M059J (cell line): ENCODE results near the gene CEP43. TPM values are rescaled to one million over a fixed set of nuclear protein-coding genes. Genes with fewer than 3 reads are reported as not detected.

Source experiments
- DNase-seq: peaks from one replicate; pipeline ENCODE4 v3.0.0-alpha.2; 2012; ENCODE audit warnings: low read depth
- total RNA-seq: library from RNA; depleted of rRNA; stranded (reverse); fragments of >200 nt; shearing (Covaris generic); gene quantifications from 2 replicates; pipeline ENCODE4 v1.2.3, GENCODE V29; 2014

The CEP43 gene
- total RNA-seq, 1 experiment from 2014 or later = 37.2 TPM

DNA sequence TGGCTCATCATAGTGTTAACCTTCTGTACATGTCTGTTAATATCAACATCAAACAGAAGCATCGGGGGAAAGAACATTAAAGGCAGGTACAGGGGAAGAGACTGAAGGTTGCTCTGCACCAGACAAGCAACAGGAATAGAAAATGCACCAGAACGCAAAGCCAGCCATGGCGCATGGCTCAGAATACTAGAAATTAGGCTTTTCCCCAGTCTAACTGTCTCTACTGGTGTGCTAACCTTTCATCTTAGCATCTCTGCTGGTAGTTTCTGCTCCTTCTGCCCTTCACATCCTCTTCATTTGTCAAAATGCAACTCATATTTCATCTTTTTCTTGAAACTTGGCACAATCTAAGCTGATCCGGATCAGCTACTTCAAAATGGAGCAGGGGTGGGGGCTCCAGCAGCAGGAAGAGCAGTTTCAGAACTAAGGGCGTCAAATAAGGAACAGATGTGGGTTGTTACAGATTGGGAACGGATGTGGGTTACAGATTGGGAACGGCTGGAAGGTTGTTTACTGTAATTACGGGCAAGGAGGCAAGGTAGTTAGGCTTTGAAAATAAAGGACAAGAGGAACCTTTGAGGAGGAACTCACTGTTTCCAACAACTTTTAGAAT is 29.7 kb upstream of the CEP43 start:
- no peak for DNase-seq

DNA sequence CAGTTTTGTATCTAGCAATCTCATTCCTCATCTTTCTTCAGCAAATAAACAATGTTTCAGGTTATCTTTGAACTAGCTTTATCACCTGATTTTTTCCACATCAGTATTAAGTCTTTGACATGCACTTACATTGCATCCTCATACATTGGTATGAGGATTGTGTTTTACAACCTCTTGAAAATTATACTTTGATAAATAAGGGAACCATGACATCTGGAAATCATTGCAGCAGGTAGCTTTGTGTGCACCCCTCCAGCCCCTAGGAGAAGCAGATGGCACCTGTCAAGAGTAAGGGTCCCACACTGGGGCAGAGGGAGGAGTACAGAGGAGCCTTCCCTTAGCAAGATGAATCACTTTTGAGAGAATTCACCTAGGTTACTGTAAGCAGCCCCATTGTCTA is 29.1 kb upstream of the CEP43 start:
- DNase-seq = no peak

DNA sequence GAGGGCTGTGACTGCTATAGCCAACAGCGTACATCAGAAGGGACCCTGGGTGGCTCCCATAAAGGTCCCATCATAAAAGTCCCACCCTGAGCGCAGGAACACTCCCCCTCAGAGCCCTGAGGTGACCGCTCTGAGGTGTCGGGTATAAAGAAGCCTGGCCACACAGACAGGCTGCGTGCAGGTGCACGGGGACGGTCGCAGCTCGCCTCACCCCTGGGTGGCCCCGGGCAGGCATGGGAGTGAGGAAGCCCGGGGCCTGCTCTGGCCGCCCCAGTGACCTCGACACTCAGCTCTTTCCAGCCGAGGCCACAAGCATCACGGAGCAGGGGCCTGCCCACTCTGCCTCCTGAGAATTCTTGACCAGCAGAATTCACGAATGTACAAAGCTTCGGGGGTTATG is 28.4 kb upstream of the CEP43 start:
- DNase-seq = no peak

DNA sequence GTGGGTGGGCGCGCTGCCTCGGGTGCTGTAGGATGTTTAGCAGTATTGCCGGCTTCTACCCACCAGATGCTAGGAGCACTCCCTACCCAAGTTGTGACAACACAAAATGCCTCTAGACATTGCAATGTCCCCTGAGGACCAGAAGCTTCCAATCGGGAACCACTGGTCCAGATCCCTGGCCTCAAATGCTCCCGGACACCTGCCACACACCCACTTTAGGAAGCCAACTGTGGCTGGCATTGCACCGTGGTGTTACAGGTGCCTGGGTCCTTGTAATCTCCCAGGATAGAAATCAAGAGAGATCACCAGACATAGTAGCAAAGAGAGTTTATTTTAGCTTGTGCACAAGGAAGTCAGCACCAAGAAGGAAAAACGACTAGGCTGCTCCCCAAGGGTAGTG is 27.9 kb upstream of the CEP43 start:
- DNase-seq = no peak

DNA sequence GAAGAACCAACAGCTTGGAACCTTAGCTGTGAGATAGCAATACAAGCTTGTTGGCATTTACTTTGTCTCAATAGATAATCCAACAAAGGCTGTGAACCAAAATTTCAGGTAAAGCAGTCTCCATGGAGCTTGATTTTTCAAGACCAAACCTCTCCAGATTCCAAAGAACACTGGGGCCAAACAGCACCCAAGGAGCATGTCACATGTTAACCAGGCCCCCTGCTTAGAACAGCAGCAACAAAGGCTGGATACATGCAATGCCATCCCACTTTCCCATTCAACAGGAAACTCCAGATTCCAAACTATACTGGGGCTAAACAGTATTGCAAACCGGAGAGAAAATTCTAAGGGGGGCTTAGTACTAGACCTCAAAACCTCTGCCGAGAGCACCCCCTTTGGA is 27.1 kb upstream of the CEP43 start:
- DNase-seq = no peak

DNA sequence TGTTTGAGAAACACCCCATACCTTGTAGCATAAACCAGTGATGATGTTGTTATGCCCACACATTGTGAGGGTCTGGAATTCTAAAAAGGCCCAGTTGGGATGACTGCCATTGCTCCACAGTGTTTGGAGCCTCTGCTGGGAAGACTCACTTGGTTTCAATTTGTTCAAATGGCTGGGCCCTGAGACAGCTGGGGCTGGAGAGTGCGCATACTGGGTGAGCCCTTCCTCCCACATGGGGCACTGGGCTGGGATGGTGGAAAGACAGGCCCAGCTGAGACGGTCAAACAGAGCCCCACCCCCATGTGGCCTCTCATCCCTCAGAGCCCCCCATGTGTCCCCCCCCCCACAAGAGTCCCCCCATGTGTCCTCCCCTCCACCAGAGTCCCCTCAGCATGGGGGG is 22.6 kb upstream of the CEP43 start:
- DNase-seq = no peak

DNA sequence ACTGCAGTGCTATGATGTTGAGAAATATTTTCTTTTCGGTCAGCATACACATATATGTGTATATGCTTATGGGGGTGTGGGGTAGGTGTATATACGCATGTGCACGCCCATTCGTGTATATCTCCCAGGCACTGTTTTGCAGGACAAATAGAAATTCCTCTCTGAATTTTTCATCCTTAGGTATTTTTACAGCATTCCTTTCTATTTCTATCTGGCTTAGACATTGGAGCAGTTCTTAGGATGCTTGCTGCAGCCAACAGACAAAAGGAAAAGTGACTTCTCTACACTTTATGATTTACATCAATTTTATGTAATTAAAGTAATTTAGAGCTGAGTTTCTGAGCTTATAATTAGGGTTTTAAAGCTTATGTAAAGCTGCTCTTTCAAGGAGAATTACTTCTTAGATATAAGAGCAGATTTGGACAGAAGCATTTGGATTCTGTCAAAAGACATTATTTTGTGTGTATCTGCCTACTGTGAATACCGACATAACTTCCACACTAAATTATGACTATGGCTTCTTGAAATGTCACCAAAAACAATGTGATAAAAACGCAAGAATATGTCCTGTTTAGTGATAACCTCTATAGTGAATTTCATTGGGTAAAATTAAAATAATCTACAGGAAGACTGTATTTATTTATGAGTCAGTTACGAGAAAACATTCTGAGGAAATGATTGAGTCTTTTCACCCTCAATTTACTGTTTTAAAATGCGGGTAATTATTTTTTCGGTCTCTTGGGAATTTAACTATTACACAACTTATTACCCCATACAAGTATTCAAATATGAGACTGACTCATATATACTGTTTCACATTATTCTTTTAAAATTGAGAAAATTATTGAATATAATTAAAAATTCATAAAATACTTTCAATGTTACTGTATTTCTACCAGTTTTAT is 21.3 kb upstream of the CEP43 start:
- DNase-seq = no peak

DNA sequence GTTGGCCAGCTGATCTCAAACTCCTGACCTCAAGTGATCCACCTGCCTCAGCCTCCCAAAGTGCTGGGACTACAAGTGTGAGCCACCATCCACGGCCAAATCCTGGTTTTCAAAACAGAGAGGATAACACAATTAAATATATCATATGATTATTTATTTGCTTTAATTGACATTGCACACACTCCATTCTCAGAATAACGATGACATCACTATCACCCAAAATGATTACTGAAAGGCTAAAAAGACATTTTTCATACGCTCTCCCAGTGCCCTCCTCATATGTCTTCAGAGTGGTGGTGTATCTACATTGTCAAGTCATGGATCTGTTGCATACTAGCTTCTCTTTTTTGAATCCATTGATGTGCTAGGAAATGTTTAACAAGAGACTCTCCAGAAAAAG is 18.5 kb upstream of the CEP43 start:
- no peak for DNase-seq

DNA sequence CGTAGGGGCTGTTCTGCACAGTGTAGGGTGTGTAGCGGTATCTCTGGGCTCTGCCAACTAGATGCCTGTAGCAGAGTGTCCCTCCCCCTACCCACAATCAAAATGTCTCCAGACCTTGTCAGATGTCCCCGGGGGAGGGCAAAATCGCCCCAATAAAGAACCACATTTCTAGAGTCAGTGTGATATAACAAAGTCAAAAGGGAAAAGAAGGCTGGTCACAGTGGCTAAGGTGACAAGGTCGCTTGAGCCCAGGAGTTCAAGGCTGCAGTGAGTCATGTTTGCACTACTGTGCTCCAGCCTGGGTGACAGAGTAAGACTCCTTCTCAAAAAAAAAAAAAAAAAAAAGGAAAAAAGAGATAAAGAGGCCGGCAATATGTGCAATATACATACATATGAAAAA is 11.7 kb upstream of the CEP43 start:
- no peak for DNase-seq

DNA sequence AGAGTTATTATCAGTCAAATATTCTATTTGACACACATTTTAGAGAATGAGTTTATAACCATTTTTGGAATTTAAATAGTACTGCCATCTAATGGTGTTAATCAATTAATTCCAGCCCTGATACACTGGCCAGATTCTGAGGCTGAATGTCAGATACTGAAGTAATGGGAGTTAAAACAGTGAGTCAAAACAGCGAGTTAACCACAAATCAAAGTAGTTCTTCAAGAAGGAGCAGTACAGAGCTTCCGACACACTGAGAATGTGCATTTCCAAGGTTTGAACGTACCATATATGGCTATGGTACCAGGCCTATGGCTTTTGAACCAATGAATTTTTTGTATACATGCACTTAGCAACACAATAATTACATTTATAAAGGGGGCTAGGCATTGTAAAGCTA is 11.3 kb upstream of the CEP43 start:
- no peak for DNase-seq

DNA sequence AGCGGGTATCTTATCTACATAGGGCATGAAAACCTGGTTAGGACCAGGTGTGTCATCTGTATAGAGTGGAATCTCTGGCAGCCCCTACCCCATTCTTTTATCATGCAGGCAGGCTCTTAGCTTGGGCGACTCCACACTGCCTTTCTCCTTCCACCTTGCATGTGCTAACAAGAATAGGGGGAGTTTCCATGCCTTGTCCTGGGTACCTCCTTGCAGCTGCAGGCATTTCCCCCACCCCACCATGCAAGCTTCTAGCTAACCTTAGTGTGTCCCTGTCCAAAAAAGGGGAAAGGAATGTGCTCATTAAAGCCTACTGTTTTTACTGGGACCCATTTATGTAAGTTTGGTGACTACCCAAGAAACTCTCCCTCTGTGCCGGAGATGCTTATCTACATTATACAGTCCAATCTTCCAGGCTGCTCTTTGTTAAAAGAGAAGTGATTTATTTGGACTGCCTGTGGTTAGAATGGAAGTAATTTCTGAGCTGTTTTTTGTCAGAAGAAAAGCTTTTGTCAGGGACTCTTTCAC is 10.5 kb upstream of the CEP43 start:
- DNase-seq = no peak

DNA sequence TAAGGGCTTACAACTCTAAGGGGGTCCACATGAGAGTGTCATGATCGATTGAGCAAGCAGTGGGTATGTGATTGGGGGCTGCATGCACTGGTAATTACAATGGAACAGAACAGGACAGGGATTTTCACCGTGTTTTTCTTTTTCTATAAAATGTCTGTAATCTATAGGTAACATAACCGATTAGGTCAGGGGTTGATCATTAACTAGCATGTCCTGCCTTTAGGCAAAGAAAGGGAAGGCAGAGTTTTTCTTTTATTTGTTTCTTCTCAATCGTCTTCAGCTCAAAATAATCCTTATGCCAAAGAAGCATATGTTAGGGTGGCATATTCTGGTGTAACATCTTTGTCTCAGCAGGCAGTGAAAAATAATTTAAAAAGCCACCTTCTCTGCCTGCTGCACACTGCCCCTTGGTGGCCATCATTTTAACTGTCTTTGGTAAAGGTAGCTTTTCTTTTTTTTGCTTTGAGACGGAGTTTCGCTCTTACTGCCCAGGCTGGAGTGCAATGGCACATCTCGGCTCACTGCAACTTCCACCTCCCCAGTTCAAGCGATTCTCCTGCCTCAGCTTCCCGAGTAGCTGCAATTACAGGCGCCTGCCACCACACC is 9.7 kb upstream of the CEP43 start:
- DNase-seq = peak; percentile 27

DNA sequence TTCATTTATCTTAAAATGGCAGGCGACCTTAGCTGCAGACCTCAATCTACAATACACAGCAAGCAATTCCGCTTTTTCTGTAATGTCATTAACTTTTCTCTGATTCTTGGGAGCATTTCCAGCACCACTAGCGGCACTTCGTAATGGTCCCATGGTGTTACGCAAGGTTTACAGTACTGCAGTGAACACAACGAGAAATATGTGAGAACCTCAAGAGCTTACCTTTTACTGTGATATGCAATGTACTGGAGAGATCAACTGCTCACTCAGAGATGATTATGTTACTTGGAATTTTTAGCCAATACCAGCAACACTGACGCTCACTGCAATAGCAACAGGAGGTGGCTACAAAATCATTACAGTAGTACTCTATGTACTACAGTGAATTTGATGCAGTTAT is 2.8 kb upstream of the CEP43 start:
- DNase-seq = peak; percentile 14

DNA sequence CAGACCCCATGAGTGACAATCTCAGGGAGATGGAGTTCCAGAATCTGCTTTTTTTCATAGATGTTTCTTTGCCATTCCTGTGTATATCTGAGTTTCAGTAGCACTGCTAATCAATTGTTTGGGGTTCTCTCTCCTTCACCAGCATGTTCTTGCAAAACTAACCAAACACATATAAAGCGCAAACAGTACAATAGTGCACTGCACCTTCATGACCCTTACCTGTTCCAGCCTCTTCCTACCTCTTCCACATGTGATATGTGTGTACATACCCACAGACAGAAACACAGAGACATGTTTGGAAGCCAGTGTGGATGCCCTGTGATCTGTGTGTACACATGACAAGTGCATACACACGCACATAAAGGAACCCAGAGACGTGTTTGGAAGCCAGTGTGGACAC is 1.8 kb upstream of the CEP43 start:
- DNase-seq = no peak

DNA sequence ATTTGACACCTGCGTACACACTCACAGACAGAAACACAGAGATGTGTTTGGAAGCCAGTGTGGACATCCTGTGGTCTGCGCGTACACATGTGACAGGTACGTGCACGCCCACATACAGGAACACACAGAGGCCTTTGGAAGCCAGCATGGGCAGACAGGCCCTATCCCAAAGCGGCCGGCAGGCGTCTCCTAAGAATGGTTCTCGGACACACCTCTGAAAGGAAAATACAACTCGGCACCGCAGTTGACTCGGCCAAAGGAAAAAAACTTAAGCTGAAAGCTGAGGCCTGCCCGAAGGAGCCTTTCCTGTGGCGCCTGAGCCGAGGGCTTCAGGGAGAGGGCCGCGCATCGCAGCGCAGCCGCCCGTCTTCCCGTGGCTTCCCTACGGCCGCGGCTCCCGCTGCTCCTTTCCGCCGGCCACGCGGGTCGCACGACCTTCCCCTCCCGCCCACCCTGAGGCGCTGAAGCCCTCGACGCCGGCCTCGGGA is 1.4 kb upstream of the CEP43 start:
- DNase-seq = peak; percentile 81

DNA sequence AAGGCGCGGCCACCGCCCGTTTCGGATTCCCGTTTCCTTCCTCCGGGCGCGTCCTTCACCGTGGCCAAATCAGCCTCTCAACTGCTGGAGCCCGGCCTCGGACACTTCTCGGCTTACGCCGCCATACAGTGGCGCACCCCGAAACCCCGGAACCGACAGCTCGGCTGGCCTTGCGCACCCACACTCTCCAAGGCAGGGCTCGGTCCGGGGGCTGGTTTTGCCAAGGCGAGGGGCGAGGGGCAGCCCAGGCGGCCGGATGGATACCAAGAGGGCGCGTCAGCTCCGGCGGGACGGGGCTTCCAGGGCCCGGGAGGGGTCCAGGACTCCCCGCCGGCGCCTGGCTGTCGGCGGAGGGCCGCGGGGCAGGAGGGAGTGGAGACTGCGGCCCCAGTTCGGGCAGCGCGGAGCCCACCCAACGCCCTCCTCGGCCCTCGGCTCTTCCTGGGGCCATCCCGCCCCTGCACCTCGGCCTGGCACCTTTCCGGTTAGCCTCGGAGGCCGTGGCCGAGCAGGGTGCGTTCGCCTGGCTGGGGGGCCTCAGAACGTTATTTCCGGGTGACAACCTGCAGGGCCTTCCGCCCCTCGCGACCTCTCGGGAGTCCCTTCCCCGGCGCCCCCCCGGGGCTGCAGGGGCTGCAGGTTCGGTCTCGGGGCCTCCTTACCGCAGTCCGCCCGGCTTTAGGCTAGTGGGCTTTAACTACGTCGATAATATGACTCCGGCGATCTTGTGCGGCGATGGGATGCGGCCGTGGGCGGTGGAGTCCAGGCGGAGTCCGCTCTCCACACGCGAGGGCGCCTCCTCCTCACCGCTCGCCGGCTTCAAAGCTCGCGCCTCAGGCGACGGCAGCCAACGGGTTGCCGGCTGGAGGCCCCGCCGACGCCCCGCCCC is 697 bp upstream of the CEP43 start:
- peak; percentile 32 for DNase-seq

DNA sequence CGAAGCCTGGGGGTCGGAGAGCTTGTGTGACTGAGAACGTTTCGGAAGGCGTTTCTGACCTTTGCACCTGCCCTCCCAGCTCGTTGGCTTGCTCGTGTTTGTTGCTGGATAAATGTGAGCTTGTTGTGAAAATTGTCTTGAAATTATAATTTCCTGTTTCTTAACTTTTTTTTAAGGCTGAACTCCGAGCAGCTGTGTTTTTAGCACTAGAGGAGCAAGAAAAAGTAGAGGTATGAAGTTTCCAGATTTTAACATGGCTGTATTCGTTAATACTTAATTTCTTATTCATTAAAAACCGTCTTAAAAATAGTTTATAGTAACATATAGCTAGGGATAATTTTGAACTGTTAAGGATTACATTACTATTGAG is 672 bp downstream of the CEP43 start:
- DNase-seq = peak; percentile 20

DNA sequence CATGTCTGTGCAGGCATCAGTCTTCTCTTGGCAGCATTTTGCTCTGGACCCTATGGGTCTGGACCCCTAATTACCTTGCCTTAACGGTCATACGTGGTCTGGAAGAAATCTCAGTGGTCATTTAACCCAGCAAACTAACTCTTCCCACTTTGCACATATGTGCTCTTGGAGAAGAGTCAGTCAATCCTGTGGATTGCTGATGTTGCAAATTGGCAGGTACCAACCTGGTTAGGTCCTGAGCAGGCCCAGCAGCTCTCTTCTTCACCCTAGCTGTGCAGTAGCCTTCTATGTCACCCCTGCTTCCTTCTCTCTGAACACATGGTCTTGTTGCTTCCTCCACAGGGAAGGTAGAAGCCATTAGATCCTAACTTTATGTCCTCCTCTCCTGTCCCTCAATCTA is 1.6 kb downstream of the CEP43 start:
- DNase-seq = no peak

DNA sequence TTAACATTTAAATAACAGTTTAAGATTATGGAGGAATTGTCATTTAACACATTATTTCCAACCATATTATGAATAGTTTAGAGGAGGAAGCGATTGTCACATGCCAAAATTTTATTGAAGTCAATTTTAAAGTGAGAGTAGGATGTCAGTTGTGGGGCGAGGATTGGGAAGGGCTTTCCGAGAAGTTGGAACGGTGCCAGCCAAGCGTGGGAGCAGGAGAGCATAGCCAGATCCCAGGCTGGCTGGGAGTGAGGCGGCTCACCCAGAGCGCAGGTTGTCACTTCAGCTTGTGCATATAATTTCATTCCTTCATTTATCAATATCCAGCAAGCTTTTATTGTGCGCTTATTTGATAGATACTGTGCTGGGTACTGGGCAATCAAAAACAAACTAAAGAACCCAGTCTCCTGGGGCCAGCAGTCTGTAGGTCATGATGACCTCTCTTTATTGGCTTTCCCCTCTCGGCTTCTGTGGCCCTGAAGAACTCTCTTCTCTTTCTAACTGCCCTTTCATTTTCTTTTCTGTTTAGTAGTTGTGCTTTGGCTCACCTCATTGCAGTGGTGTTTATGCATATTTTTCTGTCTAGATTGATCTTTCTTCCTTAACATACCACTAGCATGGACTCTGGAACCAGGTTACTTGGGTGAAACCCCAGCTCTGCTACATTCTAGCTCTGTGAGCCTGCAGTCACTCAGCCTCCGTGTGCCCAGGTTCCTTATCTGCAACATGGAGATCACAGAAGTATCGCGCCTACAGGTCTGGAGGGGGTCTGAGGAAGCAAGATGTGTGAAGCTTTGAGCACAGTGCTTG is 6.4 kb downstream of the CEP43 start:
- no peak for DNase-seq

DNA sequence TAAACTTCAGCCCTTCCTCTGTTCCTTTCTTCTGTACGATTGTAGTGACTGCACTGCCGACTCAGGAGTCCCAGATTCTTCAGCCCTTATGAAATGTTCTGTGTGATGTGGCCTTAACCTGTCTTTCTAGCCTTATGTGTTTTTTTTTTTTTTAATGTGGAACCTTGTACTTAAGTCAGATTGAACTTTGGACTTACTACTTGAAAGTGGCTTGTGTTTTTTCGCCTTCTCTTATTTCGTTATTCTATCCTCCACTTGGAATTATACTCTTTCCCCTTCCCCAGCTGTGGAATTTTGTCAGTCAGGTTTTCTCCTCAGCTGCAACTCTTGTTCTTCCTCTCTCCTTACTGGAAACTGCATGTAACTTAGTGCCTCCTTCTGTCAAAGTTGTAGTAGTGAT is 8.8 kb downstream of the CEP43 start:
- no peak for DNase-seq

DNA sequence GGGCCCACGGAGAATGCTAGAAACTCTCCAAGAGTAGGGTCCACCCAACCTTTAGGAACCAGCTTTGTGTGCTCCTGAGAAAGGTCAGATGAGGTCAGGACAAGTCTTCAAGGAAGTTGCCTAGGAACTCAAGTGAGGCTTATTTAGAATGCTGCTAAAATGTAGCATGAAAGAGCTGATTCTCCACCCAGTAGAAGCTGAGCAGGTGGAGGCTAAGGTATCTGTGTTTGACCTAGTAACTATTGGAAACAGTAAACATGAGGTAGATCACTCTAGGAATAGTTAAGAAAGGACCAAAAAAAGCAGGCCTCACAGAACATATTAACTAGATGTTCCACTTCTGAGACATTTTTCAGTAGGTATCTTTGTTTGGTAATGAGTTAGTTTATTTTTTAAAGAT is 13.9 kb downstream of the CEP43 start:
- DNase-seq = no peak
